Left lung (tissue), 10 donors: ENCODE results near the gene ZAR1. TPM values are rescaled to one million over a fixed set of nuclear protein-coding genes. Genes with fewer than 3 reads are reported as not detected.

Experiments used
- ATAC-seq: fragments of 200-7000 bp; cut with Tn5 transposase; one replicate; pipeline ENCODE4 v1.9.1; 2020; ENCODE audit warnings: moderate library complexity
- DNase-seq, 4 donors: peaks; one replicate each; pipeline ENCODE4 v3.0.0-alpha.2; 2013 to 2020
- H3K27ac ChIP-seq, 2 donors: fragments of 200-600 bp; sonication (generic) in 1 of 2; one replicate each; pipeline versions ENCODE4 v1.5.0 to v1.8.0; 2020 to 2021
- H3K27me3 ChIP-seq, 2 donors: fragments of 200-600 bp; sonication (generic) in 1 of 2; one replicate each; pipeline versions ENCODE4 v1.5.0 to v1.8.0; 2020 to 2021
- H3K36me3 ChIP-seq, 2 donors: fragments of 200-600 bp; sonication (generic) in 1 of 2; one replicate each; pipeline versions ENCODE4 v1.5.0 to v1.8.0; 2020 to 2021
- H3K4me1 ChIP-seq, 2 donors: fragments of 200-600 bp; one replicate each; pipeline ENCODE4 v1.8.0; 2021
- H3K4me3 ChIP-seq, 2 donors: fragments of 200-600 bp; sonication (generic) in 1 of 2; one replicate each; pipeline versions ENCODE4 v1.5.0 to v1.8.0; 2020 to 2021; ENCODE audit warnings: mild to moderate bottlenecking in 1 of 2
- H3K9me3 ChIP-seq, 2 donors: fragments of 200-600 bp; sonication (generic) in 1 of 2; one replicate each; pipeline versions ENCODE4 v1.5.0 to v1.8.0; 2020 to 2021
- CTCF ChIP-seq, 2 donors: fragments of 200-600 bp; sonication (generic) in 1 of 2; IDR thresholded peaks; one replicate each; pipeline versions ENCODE4 v1.5.0 to v1.8.0; 2021; ENCODE audit warnings: antibody characterized with exemption in 2 of 2
- intact Hi-C, 2 donors: fragments of 100-400 bp; cut with DNase I; formaldehyde crosslinking; loops; one replicate each; pipeline versions ENCODE4 v1.11.2 to v1.14.2; 2022
- polyA plus RNA-seq, 6 donors: library from polyadenylated mRNA; unstranded; fragments of 120-200 nt; gene quantifications; one replicate each; pipeline ENCODE4 v1.2.1, GENCODE V29; 2013; ENCODE audit not compliant: insufficient read length in 6 of 6
- total RNA-seq, 2 donors: library from RNA; stranded (reverse); fragmentation: NEBNext Ultra II Directional; extraction: Animal tissue kit (Norgen Biotek cat#: 25700); gene quantifications; one replicate each; pipeline ENCODE4 v1.2.1, GENCODE V29; 2021
- donor health status: DM: no; HTN: yes; CAD: no.
- donor health status: DM: no; HTN: no; CAD: no.

Gene ZAR1
- total and polyA plus RNA-seq, 8 donors = 0.08 to 0.23 (median 0.14) TPM; not detected in 4

- no peaks in the 10 kb centered on the region for H3K36me3 ChIP-seq
- DNase-seq (no peak), ATAC-seq (no peak)
- H3K27me3 ChIP-seq = no peaks in the 10 kb centered on the region
- TF ChIP-seq CTCF (IDR thresholded peaks at IDR 0.05) = no peak
- no peaks in the 10 kb centered on the region for H3K4me1 ChIP-seq
- intact Hi-C loops = no loop called here
- H3K27ac ChIP-seq = no peak overlapping the region
- peaks cover 0 to 5% of the 10 kb centered on the region in 2 donors for H3K9me3 ChIP-seq
- no peak overlapping the region for H3K4me3 ChIP-seq
Observed at GRCh38 chr4:48467891-48468290, 22.2 kb upstream of the ZAR1 start.

- no peak for ATAC-seq
- no peak for TF ChIP-seq CTCF (IDR thresholded peaks at IDR 0.05)
- Histone ChIP-seq H3K9me3 (no peaks in the 10 kb centered on the region), H3K36me3 (no peaks in the 10 kb centered on the region), H3K27me3 (no peaks in the 10 kb centered on the region), H3K4me3 (no peak overlapping the region), H3K27ac (no peak overlapping the region), H3K4me1 (no peaks in the 10 kb centered on the region)
- intact Hi-C loops = no loop called here
- DNase-seq = no peak
Observed at GRCh38 chr4:48470137-48470536, 19.9 kb upstream of the ZAR1 start.

- no peaks in the 10 kb centered on the region for H3K36me3 ChIP-seq
- H3K4me3 ChIP-seq = no peak overlapping the region
- no peak overlapping the region for H3K27ac ChIP-seq
- DNase-seq (no peak), ATAC-seq (no peak)
- no peaks in the 10 kb centered on the region for H3K9me3 ChIP-seq
- H3K27me3 ChIP-seq = no peaks in the 10 kb centered on the region
- intact Hi-C loops = no loop called here
- H3K4me1 ChIP-seq = no peaks in the 10 kb centered on the region
- TF ChIP-seq CTCF (IDR thresholded peaks at IDR 0.05) = no peak
Observed at GRCh38 chr4:48470570-48470969, 19.5 kb upstream of the ZAR1 start.

- H3K4me1 ChIP-seq = no peaks in the 10 kb centered on the region
- no peaks in the 10 kb centered on the region for H3K36me3 ChIP-seq
- H3K4me3 ChIP-seq = no peak overlapping the region
- no peak overlapping the region for H3K27ac ChIP-seq
- no peaks in the 10 kb centered on the region for H3K27me3 ChIP-seq
- no peak for ATAC-seq
- no peak for TF ChIP-seq CTCF (IDR thresholded peaks at IDR 0.05)
- DNase-seq = no peak
- intact Hi-C loops = no loop called here
- no peaks in the 10 kb centered on the region for H3K9me3 ChIP-seq
Observed at GRCh38 chr4:48472794-48473193, 17.3 kb upstream of the ZAR1 start.

GRCh38 chr4:48475770-48476169 is 14.3 kb upstream of the ZAR1 start:
- ATAC-seq = no peak
- no peak overlapping the region for H3K4me3 ChIP-seq

More at GRCh38 chr4:48475770-48476169, 14.3 kb upstream of the ZAR1 start:
- Histone ChIP-seq H3K27me3 (peaks cover 0 to 13% of the 10 kb centered on the region in 2 donors), H3K4me1 (no peaks in the 10 kb centered on the region), H3K36me3 (no peaks in the 10 kb centered on the region), H3K27ac (no peak overlapping the region), H3K9me3 (no peaks in the 10 kb centered on the region)
- no peak for TF ChIP-seq CTCF (IDR thresholded peaks at IDR 0.05)
- intact Hi-C loops = no loop called here
- DNase-seq = no peak
